ENCODE results near the gene TNKS1BP1.

Gene TNKS1BP1

DNA sequence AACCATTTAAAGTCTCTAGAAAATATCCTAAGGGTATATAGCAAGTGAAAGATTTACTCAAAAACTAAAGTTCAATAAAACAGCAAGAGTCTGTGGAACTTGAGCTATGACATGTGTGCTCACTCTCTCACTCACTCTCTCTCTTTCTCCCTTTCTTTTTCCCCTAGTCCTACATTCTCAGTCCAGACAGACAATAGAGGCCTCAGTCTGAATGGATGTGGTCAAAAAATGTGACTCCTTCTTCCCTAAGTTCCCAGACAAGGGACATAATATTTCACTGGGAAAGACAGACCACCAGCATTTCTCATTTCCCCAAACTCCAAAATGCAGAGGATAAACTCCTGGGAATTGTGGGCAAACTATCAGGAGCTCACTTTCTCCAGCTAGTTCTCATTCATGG is 70.1 kb downstream of the TNKS1BP1 start:
- H3K27ac ChIP-seq = no peak overlapping the region
- TF ChIP-seq, protein P1, sequence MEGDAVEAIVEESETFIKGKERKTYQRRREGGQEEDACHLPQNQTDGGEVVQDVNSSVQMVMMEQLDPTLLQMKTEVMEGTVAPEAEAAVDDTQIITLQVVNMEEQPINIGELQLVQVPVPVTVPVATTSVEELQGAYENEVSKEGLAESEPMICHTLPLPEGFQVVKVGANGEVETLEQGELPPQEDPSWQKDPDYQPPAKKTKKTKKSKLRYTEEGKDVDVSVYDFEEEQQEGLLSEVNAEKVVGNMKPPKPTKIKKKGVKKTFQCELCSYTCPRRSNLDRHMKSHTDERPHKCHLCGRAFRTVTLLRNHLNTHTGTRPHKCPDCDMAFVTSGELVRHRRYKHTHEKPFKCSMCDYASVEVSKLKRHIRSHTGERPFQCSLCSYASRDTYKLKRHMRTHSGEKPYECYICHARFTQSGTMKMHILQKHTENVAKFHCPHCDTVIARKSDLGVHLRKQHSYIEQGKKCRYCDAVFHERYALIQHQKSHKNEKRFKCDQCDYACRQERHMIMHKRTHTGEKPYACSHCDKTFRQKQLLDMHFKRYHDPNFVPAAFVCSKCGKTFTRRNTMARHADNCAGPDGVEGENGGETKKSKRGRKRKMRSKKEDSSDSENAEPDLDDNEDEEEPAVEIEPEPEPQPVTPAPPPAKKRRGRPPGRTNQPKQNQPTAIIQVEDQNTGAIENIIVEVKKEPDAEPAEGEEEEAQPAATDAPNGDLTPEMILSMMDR (conservative IDR thresholded peaks at IDR 0.05) = no peak
- no peak for TF ChIP-seq ZFX (IDR thresholded peaks at IDR 0.05)

DNA sequence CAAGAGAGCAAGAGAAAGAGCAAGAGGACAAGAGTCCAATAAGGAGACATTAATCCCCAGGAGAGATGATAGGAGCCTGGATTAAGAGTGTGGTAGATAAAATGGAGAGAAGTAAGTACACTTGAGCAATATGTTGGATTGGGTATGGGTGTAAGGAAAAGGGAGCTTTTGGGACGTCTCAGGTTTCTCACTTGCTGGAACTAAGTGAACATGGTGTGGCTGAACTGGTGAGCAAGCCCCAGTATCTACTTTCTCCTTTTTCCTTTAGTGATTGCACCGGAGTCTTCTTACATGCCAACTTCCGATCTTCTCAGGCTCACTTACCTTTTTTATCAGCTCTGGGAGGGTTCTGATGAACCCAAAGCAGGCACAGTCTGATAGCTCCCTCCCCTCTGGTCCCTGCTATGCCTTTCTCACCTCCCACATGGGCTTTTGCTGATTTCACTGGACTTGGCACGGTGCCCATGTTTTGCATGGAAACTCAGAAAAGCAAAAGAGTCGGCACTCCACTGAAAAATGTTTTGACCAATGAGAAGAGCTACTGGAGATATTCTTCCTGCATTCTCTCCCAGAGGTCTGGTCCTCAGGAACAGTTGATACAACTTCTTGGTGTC is 73.2 kb downstream of the TNKS1BP1 start:
- TF ChIP-seq ZFX (IDR thresholded peaks at IDR 0.05) = no peak
- TF ChIP-seq, protein P1 (conservative IDR thresholded peaks at IDR 0.05) = no peak
- no peak overlapping the region; the same call in 1 of the 2 replicates for H3K27ac ChIP-seq

DNA sequence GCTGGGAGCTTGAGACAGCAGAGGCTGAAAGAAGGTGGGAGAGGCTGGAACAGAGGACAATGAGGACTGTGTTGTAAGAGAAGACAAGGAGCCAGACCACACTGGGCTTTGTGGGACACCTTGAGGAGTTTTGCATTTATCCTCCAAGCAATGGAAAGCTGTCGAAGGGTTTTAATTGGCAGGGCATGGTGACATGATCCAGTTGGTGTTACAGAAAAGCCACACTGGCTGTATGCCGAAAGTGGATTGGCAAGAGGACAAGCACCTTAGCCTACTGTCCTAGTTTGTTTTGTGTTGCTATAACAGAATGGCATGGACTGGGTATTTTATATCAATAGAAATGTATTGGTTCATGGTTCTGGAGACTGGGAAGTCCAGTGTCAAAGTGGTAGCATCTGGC is 73.7 kb downstream of the TNKS1BP1 start:
- no peak for TF ChIP-seq ZFX (IDR thresholded peaks at IDR 0.05)
- TF ChIP-seq, protein P1 (conservative IDR thresholded peaks at IDR 0.05) = no peak
- H3K27ac ChIP-seq = no peak overlapping the region; the same call in 1 of the 2 replicates
